ENCODE measurements around the gene MYOM1.

- no peak for TF ChIP-seq HDGF (IDR thresholded peaks at IDR 0.05; ENCODE audit: borderline replicate concordance)
- TF ChIP-seq FOXA1 (IDR thresholded peaks at IDR 0.05), result no peak
- TF ChIP-seq ARNT (IDR thresholded peaks at IDR 0.05), result no peak
- TF ChIP-seq BHLHE40 (IDR thresholded peaks at IDR 0.05; ENCODE audit: borderline replicate concordance), result no peak
- no peak for TF ChIP-seq SP1 (IDR thresholded peaks at IDR 0.05)
- TF ChIP-seq LEF1 (IDR thresholded peaks at IDR 0.05; ENCODE audit: borderline replicate concordance), result no peak
- TF ChIP-seq ELF4 (IDR thresholded peaks at IDR 0.05), result no peak
- TF ChIP-seq CTBP1 (IDR thresholded peaks at IDR 0.05; ENCODE audit: borderline replicate concordance), result no peak
- TF ChIP-seq FOXK2 (IDR thresholded peaks at IDR 0.05), result no peak
- TF ChIP-seq NFRKB (IDR thresholded peaks at IDR 0.05), result no peak
Observed at GRCh38 chr18:3250237-3251107, 30.7 kb upstream of the MYOM1 start.
